Transverse colon (tissue), 4 donors: Measurements from ENCODE around the gene FXYD5. TPM values are rescaled to one million over a fixed set of nuclear protein-coding genes. Genes with fewer than 3 reads are reported as not detected.

ENCODE experiments used
- DNase-seq: peaks from one replicate; pipeline ENCODE4 v3.0.0-alpha.2; 2019
- H3K27ac ChIP-seq, 4 donors: fragments of 200-600 bp; sonication (generic); 2 replicates each; pipeline ENCODE4 v1.5.1; 2016 to 2018; ENCODE audit warnings: inconsistent platforms in 4 of 4
- H3K27me3 ChIP-seq: fragments of 200-600 bp; sonication (generic); 2 replicates; pipeline ENCODE4 v1.5.1; 2017; ENCODE audit warnings: inconsistent platforms
- H3K36me3 ChIP-seq, 4 donors: fragments of 200-600 bp; sonication (generic); 2 replicates each; pipeline ENCODE4 v1.5.1; 2017 to 2019; ENCODE audit warnings: inconsistent platforms in 4 of 4
- H3K4me1 ChIP-seq, 4 donors: fragments of 200-600 bp; sonication (generic); 2 replicates each; pipeline ENCODE4 v1.5.1; 2017 to 2020; ENCODE audit warnings: inconsistent platforms in 4 of 4
- H3K4me3 ChIP-seq, 4 donors: fragments of 200-600 bp; sonication (generic); 1 replicate in 1 of 4; 2 replicates in 3 of 4; pipeline versions ENCODE4 v1.5.1 to v1.6.1; 2017 to 2019; ENCODE audit warnings: inconsistent platforms in 4 of 4
- H3K9me3 ChIP-seq, 2 donors: fragments of 200-600 bp; sonication (generic); 2 replicates each; pipeline ENCODE4 v1.5.1; 2017 to 2019; ENCODE audit warnings: inconsistent platforms in 2 of 2
- CTCF ChIP-seq, 5 experiments: fragments of 200-600 bp in 3 of 5; fragments of 450-650 bp in 2 of 5; sonication (generic) in 3 of 5; IDR thresholded peaks; 1 replicate in 2 of 5; 2 replicates in 3 of 5; pipeline ENCODE4 v1.5.1; 2016 to 2017; ENCODE audit warnings: antibody characterized with exemption in 5 of 5, inconsistent platforms in 3 of 5, mild to moderate bottlenecking in 2 of 5, moderate library complexity in 1 of 5
- EP300 ChIP-seq: sonication (generic); formaldehyde crosslinking; IDR thresholded peaks from one replicate; pipeline ENCODE4 v1.6.1; 2017; ENCODE audit warnings: antibody characterized with exemption, low read depth
- POLR2A ChIP-seq: fragments of 450-650 bp; IDR thresholded peaks from one replicate; pipeline ENCODE4 v1.6.1; 2016; ENCODE audit warnings: antibody characterized with exemption, mild to moderate bottlenecking, moderate library complexity
- POLR2AphosphoS5 ChIP-seq, 3 donors: sonication (generic); formaldehyde crosslinking; IDR thresholded peaks; one replicate each; pipeline ENCODE4 v1.6.1; 2016; ENCODE audit warnings: antibody characterized with exemption in 3 of 3
- WGBS, 2 donors: methylation state at CpG; one replicate each; pipeline ENCODE4 v1.1.5; 2018; ENCODE audit warnings: low coverage in 1 of 2; 5-methylcytosine and 5-hydroxymethylcytosine counted together
- in situ Hi-C, 4 donors: fragments of 200-750 bp; cut with MboI; loops; one replicate each; pipeline versions ENCODE4 v1.15.0 to v1.15.1; 2017; ENCODE audit warnings: low sequenced_read_pairs in 3 of 4, low pct_ligation_motif_present in 1 of 4, low pct_unique_long_range_greater_than_20kb in 1 of 4
- intact Hi-C: fragments of 100-400 bp; cut with DNase I; formaldehyde crosslinking; loops from one replicate; pipeline ENCODE4 v1.15.1; 2023; ENCODE audit warnings: low total_unique reads
- total RNA-seq, 4 donors: library from RNA; depleted of rRNA; stranded (reverse); fragments of >200 nt; gene quantifications; one replicate each; pipeline ENCODE4 v1.1.0, GENCODE V29; 2016

The FXYD5 gene
- total RNA-seq, 4 donors from 2014 or later: 2.0 to 57.2 (median 15.1) TPM

- DNase-seq: no peak
- TF ChIP-seq CTCF (IDR thresholded peaks at IDR 0.05): no peak
- no peak for TF ChIP-seq POLR2AphosphoS5 (IDR thresholded peaks at IDR 0.05)
- no peak for TF ChIP-seq EP300
- no peak for TF ChIP-seq POLR2A
- no peaks in the 10 kb centered on the region for H3K27me3 ChIP-seq
- peaks cover 0 to 6% of the 10 kb centered on the region in 2 donors for H3K9me3 ChIP-seq
- in situ Hi-C loops: no loop called here
- H3K4me3 ChIP-seq: no peak overlapping the region
- H3K4me1 ChIP-seq: no peaks in the 10 kb centered on the region
- WGBS, 2 donors: 80 to 83% methylated on average over 1 to 3 of the region's 3 CpGs
- no peak overlapping the region for H3K27ac ChIP-seq
- H3K36me3 ChIP-seq: peaks cover 0 to 7% (median 0%) of the 10 kb centered on the region in 4 donors
- intact Hi-C loops: no loop called here
Observed at GRCh38 chr19:35168196-35168595, 13.7 kb downstream of the FXYD5 start.

DNA sequence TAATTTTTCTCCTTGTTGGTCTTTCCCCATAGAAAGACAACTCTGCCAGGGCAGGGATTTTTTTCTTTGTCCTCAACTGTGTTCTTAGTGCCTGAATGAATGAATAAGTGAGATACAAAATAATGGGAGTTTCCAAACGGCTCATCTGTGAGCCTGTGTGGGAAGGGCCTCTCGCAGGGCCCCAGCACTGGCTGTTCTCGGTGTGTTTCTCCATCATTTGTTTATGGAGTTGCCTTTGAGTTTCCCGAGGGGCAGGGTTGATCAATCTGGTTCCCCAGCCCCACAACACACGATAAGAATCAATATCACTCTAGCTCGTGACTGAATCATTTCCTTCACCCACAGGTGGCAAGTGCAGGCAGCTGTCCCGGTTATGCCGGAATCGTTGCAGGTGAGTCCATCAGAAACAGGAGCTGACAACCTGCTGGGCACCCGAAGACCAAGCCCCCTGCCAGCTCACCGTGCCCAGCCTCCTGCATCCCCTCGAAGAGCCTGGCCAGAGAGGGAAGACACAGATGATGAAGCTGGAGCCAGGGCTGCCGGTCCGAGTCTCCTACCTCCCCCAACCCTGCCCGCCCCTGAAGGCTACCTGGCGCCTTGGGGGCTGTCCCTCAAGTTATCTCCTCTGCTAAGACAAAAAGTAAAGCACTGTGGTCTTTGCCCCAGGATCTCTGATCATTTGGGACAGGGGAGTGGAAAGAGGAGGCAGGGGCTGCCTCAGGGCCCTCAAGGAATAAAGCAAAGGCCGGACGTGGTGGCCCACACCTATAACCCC lies 14.9 kb downstream of the FXYD5 start:
- peaks cover 0 to 6% of the 10 kb centered on the region in 2 donors for H3K9me3 ChIP-seq
- no peaks in the 10 kb centered on the region for H3K27me3 ChIP-seq
- in situ Hi-C loops: no loop called here
- H3K4me1 ChIP-seq: no peaks in the 10 kb centered on the region
- H3K4me3 ChIP-seq: no peak overlapping the region
- H3K36me3 ChIP-seq: peaks cover 0 to 2% (median 0%) of the 10 kb centered on the region in 4 donors
- H3K27ac ChIP-seq: no peak overlapping the region
- intact Hi-C loops: no loop called here
- 60 to 83% methylated on average over 1 to 18 of the region's 18 CpGs for WGBS, 2 donors
- no peak for DNase-seq
- TF ChIP-seq POLR2AphosphoS5 (IDR thresholded peaks at IDR 0.05): no peak
- TF ChIP-seq CTCF (IDR thresholded peaks at IDR 0.05): no peak
- TF ChIP-seq EP300: no peak
- TF ChIP-seq POLR2A: no peak

- Histone ChIP-seq H3K9me3 (peaks cover 0 to 6% of the 10 kb centered on the region in 2 donors), H3K27me3 (no peaks in the 10 kb centered on the region), H3K36me3 (no peaks in the 10 kb centered on the region), H3K4me1 (no peaks in the 10 kb centered on the region), H3K27ac (no peak overlapping the region), H3K4me3 (no peak overlapping the region)
- TF ChIP-seq EP300 (no peak), POLR2A (no peak), CTCF (IDR thresholded peaks at IDR 0.05) (no peak), POLR2AphosphoS5 (IDR thresholded peaks at IDR 0.05) (no peak)
- DNase-seq: no peak
- WGBS, 2 donors: 65 to 82% methylated on average over 3 to 7 of the region's 7 CpGs
- in situ Hi-C loops: no loop called here
- intact Hi-C loops: no loop called here
Observed at GRCh38 chr19:35170359-35171061, 16.0 kb downstream of the FXYD5 start.

DNA sequence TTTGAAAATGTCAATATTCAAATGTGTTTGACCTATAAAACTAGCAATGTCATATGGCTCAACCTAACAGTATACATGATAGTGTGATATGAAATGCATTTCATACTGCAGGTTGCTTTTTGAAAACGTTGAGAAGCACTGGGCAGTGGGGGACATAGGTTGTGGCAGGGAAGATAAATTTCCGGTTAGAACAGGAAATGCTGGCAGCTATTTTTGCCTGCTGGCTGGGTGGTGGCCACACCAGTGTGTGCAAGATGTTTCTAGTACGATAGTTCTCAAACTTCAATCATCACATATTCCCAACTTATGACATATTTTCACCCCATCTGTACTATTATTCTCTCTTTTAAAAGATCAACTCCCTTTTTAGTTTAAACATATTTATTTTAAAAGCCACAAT lies 17.2 kb downstream of the FXYD5 start:
- no peaks in the 10 kb centered on the region for H3K4me1 ChIP-seq
- no peak for TF ChIP-seq CTCF (IDR thresholded peaks at IDR 0.05)
- no peak for TF ChIP-seq POLR2A
- TF ChIP-seq POLR2AphosphoS5 (IDR thresholded peaks at IDR 0.05): no peak
- TF ChIP-seq EP300: no peak
- no peaks in the 10 kb centered on the region for H3K27me3 ChIP-seq
- in situ Hi-C loops: no loop called here
- 33 to 40% methylated on average over 3 of the region's 3 CpGs for WGBS, 2 donors
- no peak overlapping the region for H3K27ac ChIP-seq
- no peaks in the 10 kb centered on the region for H3K36me3 ChIP-seq
- intact Hi-C loops: no loop called here
- no peaks in the 10 kb centered on the region for H3K9me3 ChIP-seq
- no peak overlapping the region for H3K4me3 ChIP-seq
- DNase-seq: no peak
